Stimulated activated memory B cell treated with anti-CD40 and anti-IgM and Interleukin-4, amounts not matched to agents 10 μg/mL and 1 μg/mL and 100 μg/mL, for 72 hours (primary cell): ENCODE data around the gene PACRG.

ENCODE experiments used
- ATAC-seq: fragments of 150-1000 bp; cut with Tn5 transposase; 2 replicates; pipeline ENCODE4 v1.10.0; 2021
- H3K27ac Mint-ChIP-seq: one replicate; pipeline ENCODE4 v1.8.0; 2022; ENCODE audit warnings: mild to moderate bottlenecking, mixed read lengths
- H3K27me3 Mint-ChIP-seq: one replicate; pipeline ENCODE4 v1.8.0; 2022; ENCODE audit warnings: mixed read lengths
- H3K36me3 Mint-ChIP-seq: one replicate; pipeline ENCODE4 v1.8.0; 2022; ENCODE audit warnings: mixed read lengths
- H3K4me1 Mint-ChIP-seq: one replicate; pipeline ENCODE4 v1.8.0; 2022; ENCODE audit warnings: mixed read lengths
- H3K4me3 Mint-ChIP-seq: one replicate; pipeline ENCODE4 v1.8.0; 2022; ENCODE audit warnings: mild to moderate bottlenecking, moderate library complexity, mixed read lengths
- H3K9me3 Mint-ChIP-seq: one replicate; pipeline ENCODE4 v1.8.0; 2022; ENCODE audit warnings: mixed read lengths

PACRG gene

DNA sequence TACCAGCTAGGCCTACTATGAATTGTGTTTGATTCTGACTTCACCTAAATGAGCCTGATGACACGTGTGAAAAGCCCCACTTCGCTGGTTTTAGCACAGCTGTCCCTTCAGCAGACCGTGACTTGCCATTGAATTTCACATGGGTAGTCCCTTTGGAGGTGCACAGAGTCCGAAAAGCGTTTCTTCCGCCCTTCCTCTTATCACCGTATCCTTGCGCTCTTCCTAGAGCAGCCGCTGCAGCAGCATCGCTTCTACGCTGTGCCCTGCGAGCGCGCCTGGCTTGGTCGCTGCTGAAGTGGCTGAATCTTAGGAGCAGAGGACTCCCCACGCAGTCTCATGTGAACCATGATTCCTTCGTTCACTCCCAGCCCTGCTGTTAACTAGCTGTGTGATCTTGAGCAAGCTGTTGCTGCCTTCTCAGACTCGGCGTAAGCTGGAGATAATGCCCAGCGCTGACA lies 127.0 kb downstream of the PACRG start:
- Mint-ChIP-seq H3K9me3 (no peaks in the 10 kb centered on the region), H3K4me1 (no peaks in the 10 kb centered on the region), H3K36me3 (no peaks in the 10 kb centered on the region), H3K27ac (no peak overlapping the region), H3K27me3 (no peaks in the 10 kb centered on the region), H3K4me3 (no peak overlapping the region)
- ATAC-seq: no peak

DNA sequence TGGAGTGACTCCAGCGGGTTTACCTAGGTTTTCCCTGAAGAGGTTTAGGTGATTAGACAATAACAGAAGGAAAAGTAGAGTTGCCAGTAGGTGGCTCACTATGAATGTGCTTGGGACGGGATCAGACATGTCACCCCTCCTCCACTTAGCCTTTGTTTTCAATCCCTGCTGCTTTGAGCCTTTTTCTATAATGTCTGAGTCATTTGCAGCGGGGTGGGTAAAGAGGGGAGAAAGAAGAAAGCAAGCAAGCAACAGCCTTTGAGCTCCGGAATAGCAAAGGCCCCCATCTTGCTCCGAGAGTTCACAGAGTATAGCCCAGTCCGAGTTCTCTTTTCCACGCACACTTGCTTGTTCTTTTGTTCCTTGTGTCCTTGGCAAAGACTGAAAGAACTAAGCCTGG lies 129.1 kb downstream of the PACRG start:
- no peak for ATAC-seq
- no peaks in the 10 kb centered on the region for H3K27me3 Mint-ChIP-seq
- no peaks in the 10 kb centered on the region for H3K4me1 Mint-ChIP-seq
- H3K4me3 Mint-ChIP-seq: no peak overlapping the region
- no peak overlapping the region for H3K27ac Mint-ChIP-seq
- H3K36me3 Mint-ChIP-seq: no peaks in the 10 kb centered on the region
- no peaks in the 10 kb centered on the region for H3K9me3 Mint-ChIP-seq

DNA sequence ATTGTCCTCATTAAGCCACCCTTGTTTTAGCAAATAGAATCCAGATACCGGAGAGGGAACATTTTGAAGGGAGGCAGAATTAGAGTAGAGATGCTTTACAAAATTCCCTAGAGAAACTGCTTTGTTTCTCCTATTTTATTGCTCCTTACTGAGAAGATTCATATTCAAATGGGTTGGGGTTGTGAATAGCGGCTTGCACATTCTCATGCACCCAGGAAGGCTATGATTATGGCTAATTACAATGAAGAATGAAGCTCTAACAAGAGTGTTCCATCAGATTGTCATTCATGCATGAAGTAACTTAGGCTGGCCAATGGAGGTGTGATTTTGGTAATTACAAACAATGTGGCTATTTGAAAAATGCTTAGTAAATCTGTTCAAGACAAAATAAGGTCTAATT lies 129.6 kb downstream of the PACRG start:
- Mint-ChIP-seq H3K27me3 (no peaks in the 10 kb centered on the region), H3K27ac (no peak overlapping the region), H3K4me1 (no peaks in the 10 kb centered on the region), H3K9me3 (no peaks in the 10 kb centered on the region), H3K36me3 (no peaks in the 10 kb centered on the region), H3K4me3 (no peak overlapping the region)
- no peak for ATAC-seq

DNA sequence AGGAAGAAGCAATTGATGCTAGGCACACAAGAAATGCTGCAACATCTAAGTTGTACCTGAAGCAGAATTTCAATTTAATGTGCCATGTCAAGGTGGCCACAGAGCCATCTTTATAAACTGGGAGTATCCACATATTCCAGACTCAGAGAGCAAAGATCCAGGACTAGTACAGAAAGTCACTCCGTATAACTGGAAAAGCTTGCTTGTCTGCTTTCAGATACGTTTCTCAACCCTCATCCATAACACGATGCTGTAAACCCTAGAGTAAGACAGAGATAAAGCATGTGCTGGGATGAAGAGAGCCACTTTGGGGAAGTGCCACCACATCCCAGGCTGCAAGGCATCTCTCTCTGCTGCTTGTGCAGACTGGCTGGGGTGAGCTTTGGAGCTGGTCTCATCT lies 134.7 kb downstream of the PACRG start:
- no peak overlapping the region for H3K27ac Mint-ChIP-seq
- peaks cover 12% of the 10 kb centered on the region for H3K4me1 Mint-ChIP-seq
- H3K4me3 Mint-ChIP-seq: no peak overlapping the region
- no peaks in the 10 kb centered on the region for H3K27me3 Mint-ChIP-seq
- no peaks in the 10 kb centered on the region for H3K36me3 Mint-ChIP-seq
- H3K9me3 Mint-ChIP-seq: no peaks in the 10 kb centered on the region
- peak; percentile 24 for ATAC-seq

DNA sequence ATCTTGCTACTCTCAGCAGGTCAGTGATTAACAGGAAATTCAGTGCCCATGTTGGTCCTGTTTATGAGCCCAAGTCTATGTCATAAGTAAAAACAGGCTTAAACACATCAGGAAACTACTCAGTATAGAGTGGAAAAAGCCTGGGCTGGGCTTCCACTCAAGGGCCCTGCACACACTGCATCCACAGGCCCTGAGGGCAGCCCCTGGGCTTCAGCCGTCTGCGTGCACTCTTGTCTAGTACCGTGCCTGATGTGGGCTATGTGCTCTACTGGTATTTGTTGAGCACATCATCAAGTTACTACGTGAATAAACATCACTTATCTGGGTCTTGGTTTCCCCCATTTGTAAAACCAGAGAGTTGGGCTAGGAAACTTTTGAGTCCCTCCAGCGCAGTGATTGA lies 135.2 kb downstream of the PACRG start:
- H3K9me3 Mint-ChIP-seq: no peaks in the 10 kb centered on the region
- H3K27ac Mint-ChIP-seq: no peak overlapping the region
- H3K27me3 Mint-ChIP-seq: no peaks in the 10 kb centered on the region
- H3K4me1 Mint-ChIP-seq: peaks cover 12% of the 10 kb centered on the region
- H3K36me3 Mint-ChIP-seq: no peaks in the 10 kb centered on the region
- no peak for ATAC-seq
- no peak overlapping the region for H3K4me3 Mint-ChIP-seq

DNA sequence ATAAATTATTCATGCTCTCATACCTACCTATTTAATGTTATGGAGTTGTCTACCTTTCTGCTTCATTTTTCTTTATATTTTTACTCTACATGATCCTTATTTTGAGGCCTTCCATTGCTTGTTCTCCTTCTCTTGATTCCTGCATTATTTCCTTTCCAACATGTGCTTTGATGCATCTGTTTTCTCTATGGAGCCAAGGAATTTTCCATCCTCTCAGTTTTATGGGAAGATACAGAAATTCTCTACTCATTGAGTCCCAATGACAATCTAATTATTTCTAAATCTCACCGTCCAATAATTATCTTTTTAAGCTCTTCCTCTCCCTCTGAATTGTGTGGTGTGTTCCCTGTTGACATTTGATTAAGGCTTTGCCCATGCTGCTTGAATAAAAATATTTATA lies 136.0 kb downstream of the PACRG start:
- H3K4me1 Mint-ChIP-seq: peaks cover 12% of the 10 kb centered on the region
- no peaks in the 10 kb centered on the region for H3K36me3 Mint-ChIP-seq
- no peaks in the 10 kb centered on the region for H3K27me3 Mint-ChIP-seq
- H3K27ac Mint-ChIP-seq: no peak overlapping the region
- no peak overlapping the region for H3K4me3 Mint-ChIP-seq
- H3K9me3 Mint-ChIP-seq: no peaks in the 10 kb centered on the region
- no peak for ATAC-seq

DNA sequence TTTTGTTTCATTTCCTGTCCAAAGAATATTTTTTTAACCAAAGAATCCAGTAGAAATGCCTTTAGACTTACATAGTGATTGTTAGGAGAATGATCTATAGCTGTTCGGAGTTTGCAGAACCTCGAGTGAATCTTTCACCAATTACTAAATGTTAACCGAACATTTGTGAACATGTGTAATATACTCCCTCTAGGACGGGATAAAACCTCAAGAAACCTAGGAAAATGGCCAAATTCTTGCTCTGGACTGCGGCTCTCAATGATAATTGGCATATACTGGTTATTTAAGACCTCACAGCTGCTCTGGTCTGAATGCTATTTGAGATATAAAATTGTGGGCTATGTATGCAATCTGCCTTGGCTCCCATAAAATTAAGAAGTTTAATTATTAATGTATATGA lies 137.1 kb downstream of the PACRG start:
- ATAC-seq: no peak
- no peaks in the 10 kb centered on the region for H3K27me3 Mint-ChIP-seq

DNA sequence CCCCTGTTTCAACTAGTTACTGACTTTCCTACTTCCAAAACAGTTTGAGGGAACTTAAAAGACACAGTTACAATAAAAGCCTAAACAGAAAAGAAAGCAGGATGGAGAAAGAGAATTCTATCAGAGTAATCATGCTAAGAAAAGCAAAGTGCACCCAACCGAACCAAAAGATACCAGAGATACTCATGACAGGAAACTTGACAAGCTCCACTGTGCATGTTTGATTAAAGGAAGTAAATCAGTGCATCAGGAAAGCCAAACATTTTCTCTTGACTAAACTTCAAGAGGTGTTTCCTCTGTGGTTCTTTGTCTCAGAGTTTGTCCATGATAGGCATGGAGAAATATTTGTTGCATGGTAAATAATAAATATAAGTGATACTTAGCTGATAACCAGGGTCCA lies 138.9 kb downstream of the PACRG start:
- Mint-ChIP-seq H3K36me3 (no peaks in the 10 kb centered on the region), H3K4me1 (peaks cover 12% of the 10 kb centered on the region)

More for the DNA sequence above, 137.1 kb downstream of the PACRG start:
- Mint-ChIP-seq H3K27ac (no peak overlapping the region), H3K4me1 (peaks cover 12% of the 10 kb centered on the region), H3K4me3 (no peak overlapping the region), H3K36me3 (no peaks in the 10 kb centered on the region), H3K9me3 (no peaks in the 10 kb centered on the region)

DNA sequence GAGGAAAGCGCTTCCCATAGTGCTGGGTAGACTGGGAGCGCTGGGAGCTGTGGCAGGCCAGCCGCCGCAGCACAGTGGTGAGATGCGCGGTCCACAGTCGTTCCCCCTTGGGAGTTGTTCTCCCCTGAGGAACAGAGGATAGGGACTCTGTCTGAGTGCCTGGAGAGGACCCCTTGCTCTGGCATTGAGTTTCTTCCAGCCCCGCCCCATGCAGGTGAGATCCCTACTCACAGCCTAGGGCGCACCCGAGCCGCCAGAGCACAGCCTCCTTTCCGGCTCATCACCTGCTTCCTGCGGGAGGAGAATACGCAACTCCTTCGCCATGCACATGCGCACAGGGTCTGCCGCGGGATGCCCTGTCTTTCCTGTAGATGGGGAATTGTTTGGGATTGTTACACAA lies 140.6 kb downstream of the PACRG start:
- peaks cover 12% of the 10 kb centered on the region for H3K4me1 Mint-ChIP-seq
- no peaks in the 10 kb centered on the region for H3K9me3 Mint-ChIP-seq
- H3K27me3 Mint-ChIP-seq: no peaks in the 10 kb centered on the region
- H3K4me3 Mint-ChIP-seq: no peak overlapping the region
- H3K27ac Mint-ChIP-seq: no peak overlapping the region
- no peak for ATAC-seq
- no peaks in the 10 kb centered on the region for H3K36me3 Mint-ChIP-seq

More for the DNA sequence above, 138.9 kb downstream of the PACRG start:
- no peak overlapping the region for H3K4me3 Mint-ChIP-seq
- no peak overlapping the region for H3K27ac Mint-ChIP-seq
- no peaks in the 10 kb centered on the region for H3K27me3 Mint-ChIP-seq
- no peaks in the 10 kb centered on the region for H3K9me3 Mint-ChIP-seq
- no peak for ATAC-seq

DNA sequence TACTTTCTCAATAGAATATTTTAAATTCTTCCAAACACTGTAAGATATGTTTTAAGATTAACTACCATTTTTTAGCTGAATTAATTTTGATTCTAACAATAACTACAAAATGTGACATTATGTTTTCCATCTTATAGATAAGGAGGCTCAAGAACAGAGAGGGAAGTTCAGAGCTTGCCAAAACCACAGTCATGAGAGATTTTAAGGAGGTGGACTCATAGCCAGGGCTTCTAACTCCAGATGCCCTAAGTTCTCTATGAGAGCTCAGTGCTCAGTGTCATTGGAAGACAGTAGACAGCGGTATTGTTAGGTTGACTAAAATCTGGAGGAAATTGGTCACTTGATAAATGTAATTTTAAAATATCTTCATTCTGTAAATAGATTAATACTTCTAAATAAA lies 144.2 kb downstream of the PACRG start:
- Mint-ChIP-seq H3K9me3 (no peaks in the 10 kb centered on the region), H3K36me3 (no peaks in the 10 kb centered on the region), H3K27ac (no peak overlapping the region), H3K27me3 (no peaks in the 10 kb centered on the region), H3K4me3 (no peak overlapping the region), H3K4me1 (peaks cover 5% of the 10 kb centered on the region)
- no peak for ATAC-seq

DNA sequence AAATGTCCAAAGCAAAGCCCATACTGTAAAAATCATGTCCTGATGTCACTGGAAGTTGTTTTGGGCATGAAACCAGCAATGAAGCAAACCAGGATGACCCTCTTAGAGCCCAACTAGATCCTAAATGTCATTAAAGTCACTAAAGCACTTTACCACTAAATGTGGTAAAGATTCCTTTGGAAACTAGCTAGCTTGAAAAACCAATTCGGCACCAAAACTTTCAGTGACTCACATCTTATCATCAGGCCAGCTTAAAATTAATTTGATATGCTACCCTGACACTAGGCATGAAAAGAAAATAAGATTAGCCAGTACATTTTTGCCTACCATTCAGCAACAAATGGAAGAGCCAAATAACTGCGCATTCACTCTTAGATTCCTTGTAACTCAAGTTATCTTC lies 145.8 kb downstream of the PACRG start:
- H3K4me3 Mint-ChIP-seq: no peak overlapping the region
- ATAC-seq: no peak
- no peaks in the 10 kb centered on the region for H3K9me3 Mint-ChIP-seq
- no peaks in the 10 kb centered on the region for H3K27me3 Mint-ChIP-seq
- no peaks in the 10 kb centered on the region for H3K4me1 Mint-ChIP-seq
- no peaks in the 10 kb centered on the region for H3K36me3 Mint-ChIP-seq
- H3K27ac Mint-ChIP-seq: no peak overlapping the region

DNA sequence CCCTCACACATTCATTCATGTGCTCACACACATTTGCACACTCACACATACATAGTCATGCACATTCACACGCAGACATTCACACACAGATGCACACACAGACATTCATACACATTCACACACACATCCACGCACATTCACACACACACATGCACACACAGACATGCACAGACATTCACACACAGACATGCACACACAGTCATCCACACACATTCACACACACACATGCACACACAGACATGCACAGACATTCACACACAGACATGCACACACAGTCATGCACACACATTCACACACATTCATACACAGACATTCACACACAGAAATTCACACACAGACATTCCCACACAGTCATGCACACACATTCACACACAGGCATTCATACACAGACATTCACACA lies 147.3 kb downstream of the PACRG start:
- Mint-ChIP-seq H3K27me3 (no peaks in the 10 kb centered on the region), H3K9me3 (no peaks in the 10 kb centered on the region)
- ATAC-seq: no peak

DNA sequence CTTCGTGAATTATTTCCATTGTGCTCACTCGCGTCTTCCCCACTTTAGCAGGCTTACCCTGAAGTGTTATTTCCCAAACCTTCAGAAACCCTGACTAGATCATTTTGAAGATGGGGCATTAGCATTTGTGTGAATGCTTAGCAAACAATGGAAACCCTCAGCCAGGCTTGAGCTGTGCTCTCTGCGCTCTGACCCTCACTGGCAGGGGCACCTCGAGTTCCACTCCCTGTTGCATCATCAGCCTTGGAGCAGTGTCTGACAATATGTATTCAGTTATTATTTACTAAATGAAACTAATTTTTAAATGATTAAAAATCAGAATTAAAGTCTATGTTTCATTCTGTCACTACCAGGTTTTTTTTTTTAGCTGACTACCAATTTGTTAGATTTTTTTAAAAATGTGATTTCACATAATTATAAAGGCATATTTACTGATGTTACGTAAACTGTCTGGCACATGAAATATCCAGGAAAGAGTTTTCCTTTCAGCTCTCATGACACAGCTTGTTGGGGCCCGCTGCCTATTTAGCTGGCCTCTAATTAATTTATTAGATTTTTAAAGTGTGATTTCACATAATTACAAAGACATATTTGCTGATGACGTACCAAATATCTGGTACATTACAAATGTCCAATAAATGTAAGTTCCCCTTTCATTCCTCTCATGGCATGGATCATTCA lies 155.2 kb downstream of the PACRG start:
- Mint-ChIP-seq H3K9me3 (no peaks in the 10 kb centered on the region), H3K36me3 (no peaks in the 10 kb centered on the region), H3K27ac (no peak overlapping the region), H3K4me3 (no peak overlapping the region), H3K27me3 (no peaks in the 10 kb centered on the region), H3K4me1 (no peaks in the 10 kb centered on the region)
- ATAC-seq: no peak

More for the DNA sequence above, 147.3 kb downstream of the PACRG start:
- no peak overlapping the region for H3K27ac Mint-ChIP-seq
- no peaks in the 10 kb centered on the region for H3K36me3 Mint-ChIP-seq
- no peaks in the 10 kb centered on the region for H3K4me1 Mint-ChIP-seq
- H3K4me3 Mint-ChIP-seq: no peak overlapping the region

DNA sequence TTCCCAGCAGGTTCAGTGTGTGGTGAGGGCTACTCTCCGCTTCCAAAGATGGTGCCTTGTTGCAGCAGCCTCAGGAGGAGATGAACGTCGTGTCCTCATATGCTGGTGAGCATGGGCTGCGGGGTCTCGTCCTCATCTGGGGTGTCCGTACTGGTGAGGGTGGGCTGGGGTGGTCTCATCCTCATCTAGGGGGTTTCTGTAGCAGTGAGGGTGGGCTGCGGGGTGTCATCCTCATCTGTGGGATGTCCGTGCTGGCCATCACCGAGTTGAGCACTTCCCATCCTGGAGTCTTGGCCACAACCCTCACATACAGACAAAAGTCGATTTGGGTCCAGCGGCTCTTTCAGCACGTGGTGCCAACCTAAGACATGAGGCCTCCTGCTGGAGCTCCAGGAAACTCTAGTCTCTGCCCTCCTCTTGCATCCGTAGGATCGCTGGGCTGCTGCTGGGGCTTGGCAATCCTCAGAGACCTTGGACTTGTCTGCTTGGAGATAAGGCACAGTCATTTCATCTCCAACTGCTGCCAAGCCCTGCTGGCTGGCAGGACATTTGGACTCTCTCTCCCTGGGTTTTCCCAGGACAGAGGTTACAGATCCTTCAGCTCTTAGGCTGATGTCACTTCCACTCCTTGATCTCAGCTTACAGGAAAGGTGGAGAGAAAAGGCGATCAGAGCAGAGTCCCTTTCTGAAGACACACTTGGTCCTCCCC lies 160.4 kb downstream of the PACRG start:
- Mint-ChIP-seq H3K4me1 (no peaks in the 10 kb centered on the region), H3K27me3 (no peaks in the 10 kb centered on the region), H3K9me3 (no peaks in the 10 kb centered on the region), H3K27ac (no peak overlapping the region), H3K4me3 (no peak overlapping the region), H3K36me3 (no peaks in the 10 kb centered on the region)
- no peak for ATAC-seq

DNA sequence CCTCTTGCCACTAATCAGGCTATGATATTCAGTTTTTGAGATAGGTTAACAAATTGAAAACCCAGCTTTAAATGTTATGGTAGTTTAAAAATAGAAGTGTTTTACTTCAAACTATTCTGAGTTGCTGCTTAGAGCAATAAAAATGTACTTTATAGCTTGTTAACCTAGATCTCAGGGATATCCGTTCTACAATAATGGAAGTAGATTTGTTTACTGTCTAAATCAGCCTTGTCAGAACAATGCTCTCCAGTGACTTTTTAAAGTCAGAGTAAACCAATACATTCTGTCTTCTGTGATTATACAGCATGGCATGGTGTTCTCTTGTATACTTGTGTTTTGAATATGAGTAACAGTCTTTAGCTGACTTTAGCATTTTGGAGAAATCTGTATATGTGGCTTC lies 161.5 kb downstream of the PACRG start:
- no peaks in the 10 kb centered on the region for H3K9me3 Mint-ChIP-seq
- ATAC-seq: no peak
- H3K36me3 Mint-ChIP-seq: no peaks in the 10 kb centered on the region
- no peak overlapping the region for H3K4me3 Mint-ChIP-seq
- H3K27me3 Mint-ChIP-seq: no peaks in the 10 kb centered on the region
- no peaks in the 10 kb centered on the region for H3K4me1 Mint-ChIP-seq
- no peak overlapping the region for H3K27ac Mint-ChIP-seq

DNA sequence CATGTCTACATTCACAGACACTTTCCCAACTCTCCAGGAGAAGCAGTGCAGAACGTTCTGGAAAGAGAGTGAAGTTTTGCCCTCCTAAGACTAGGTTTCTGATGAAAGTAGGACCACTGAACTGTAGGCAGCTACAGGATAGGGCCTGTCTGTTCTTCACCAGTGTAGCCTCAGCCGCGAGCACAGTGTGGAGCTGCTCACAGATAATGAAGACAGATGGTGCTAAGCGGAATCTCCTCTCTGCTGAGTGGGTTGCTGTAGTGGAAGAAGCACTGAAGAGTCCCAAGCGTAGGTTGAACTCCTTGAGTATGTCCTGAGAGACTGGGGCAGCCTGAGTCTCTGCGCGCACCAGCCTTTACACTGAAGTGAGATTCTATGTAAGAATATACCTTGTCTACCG lies 170.2 kb downstream of the PACRG start:
- Mint-ChIP-seq H3K9me3 (no peaks in the 10 kb centered on the region), H3K27ac (no peak overlapping the region), H3K27me3 (peaks cover 8% of the 10 kb centered on the region), H3K4me1 (no peaks in the 10 kb centered on the region), H3K36me3 (no peaks in the 10 kb centered on the region), H3K4me3 (no peak overlapping the region)
- ATAC-seq: no peak
